B cell (primary cell): ENCODE results near the gene TAF6. TPM values are rescaled to one million over a fixed set of nuclear protein-coding genes. Genes with fewer than 3 reads are reported as not detected.
A peak's percentile ranks its signal among the peaks of the same experiment; 100 is the strongest.

Source experiments
- ATAC-seq: fragments of 200-7000 bp; cut with Tn5 transposase; one replicate; pipeline ENCODE4 v1.10.0; 2021; ENCODE audit warnings: low read depth, mild to moderate bottlenecking, moderate number of reproducible peaks, moderate library complexity
- CTCF ChIA-PET: fragments of 350-600 bp; sonication (Branson Sonifier 250); formaldehyde crosslinking; loops from one replicate; lab custom pipeline; 2021; ENCODE audit warnings: antibody characterized with exemption, inconsistent platforms; lab: Charles Lee
- POLR2A ChIA-PET: fragments of 350-600 bp; sonication (Branson Sonifier 250); formaldehyde crosslinking; loops from one replicate; lab custom pipeline; 2021; ENCODE audit warnings: antibody characterized with exemption; lab: Charles Lee
- DNase-seq: peaks from one replicate; pipeline ENCODE4 v3.0.0; 2013
- H2AFZ ChIP-seq: 2 replicates; pipeline ENCODE4 v1.6.1; 2012; ENCODE audit warnings: mild to moderate bottlenecking, low read depth, low read length; ENCODE audit not compliant: insufficient read depth, poor library complexity, severe bottlenecking
- H3K27ac ChIP-seq, 2 donors: 1 replicate in 1 of 2; 2 replicates in 1 of 2; pipeline ENCODE4 v1.5.1; 2012 to 2013; ENCODE audit warnings: low read length in 2 of 2, mild to moderate bottlenecking in 2 of 2, moderate library complexity in 1 of 2
- H3K27me3 ChIP-seq, 4 experiments: fragments of 200-600 bp in 1 of 4; sonication (generic) in 1 of 4; replicated peaks in 1 of 4; 1 replicate in 2 of 4; 2 replicates in 2 of 4; pipeline versions ENCODE4 v1.6.1 to v1.7.0; 2013 to 2016; ENCODE audit warnings: low read length in 3 of 4, mild to moderate bottlenecking in 2 of 4, mixed read lengths in 1 of 4, moderate library complexity in 1 of 4; ENCODE audit not compliant: insufficient read depth in 4 of 4, control insufficient read depth in 3 of 4; ENCODE audit errors: control extremely low read depth in 1 of 4
- H3K36me3 ChIP-seq, 2 experiments: replicated peaks in 1 of 2; 1 replicate in 1 of 2; 2 replicates in 1 of 2; pipeline versions ENCODE4 v1.6.1 to v1.7.1; 2013; ENCODE audit warnings: low read length in 1 of 2; ENCODE audit not compliant: insufficient read depth in 2 of 2, control insufficient read depth in 1 of 2; ENCODE audit errors: control extremely low read depth in 1 of 2, extremely low read depth in 1 of 2
- H3K4me1 ChIP-seq, 2 donors: fragments of 200-600 bp in 1 of 2; sonication (generic) in 1 of 2; 1 replicate in 1 of 2; 2 replicates in 1 of 2; pipeline versions ENCODE4 v1.5.1 to v1.6.1; 2013 to 2017; ENCODE audit warnings: low read length in 2 of 2; ENCODE audit not compliant: control insufficient read depth in 2 of 2, insufficient read depth in 2 of 2
- H3K4me2 ChIP-seq: replicated peaks from 2 replicates; pipeline ENCODE3; 2012; ENCODE audit warnings: mild to moderate bottlenecking, low read depth, low read length; ENCODE audit not compliant: poor library complexity, severe bottlenecking
- H3K4me3 ChIP-seq, 5 experiments: fragments of 200-600 bp in 1 of 5; sonication (generic) in 1 of 5; 1 replicate in 3 of 5; 2 replicates in 2 of 5; pipeline versions ENCODE4 v1.5.1 to v1.7.0; 2011 to 2016; ENCODE audit warnings: low read length in 4 of 5, mild to moderate bottlenecking in 4 of 5, low read depth in 2 of 5, control low read depth in 1 of 5, moderate library complexity in 1 of 5; ENCODE audit not compliant: insufficient read depth in 1 of 5; ENCODE audit errors: control extremely low read depth in 1 of 5, extremely low read depth in 1 of 5
- H3K79me2 ChIP-seq: fragments of 200-600 bp; sonication (generic); one replicate; pipeline ENCODE4 v1.6.0; 2016; ENCODE audit warnings: low read length; ENCODE audit not compliant: control insufficient read depth, insufficient read depth
- H3K9ac ChIP-seq: fragments of 200-600 bp; sonication (generic); 2 replicates; pipeline ENCODE4 v1.6.1; 2017; ENCODE audit warnings: mild to moderate bottlenecking, low read length, moderate library complexity
- H3K9me3 ChIP-seq, 3 donors: one replicate each; pipeline versions ENCODE4 v1.6.1 to v1.7.1; 2013; ENCODE audit warnings: low read length in 2 of 3; ENCODE audit not compliant: control insufficient read depth in 2 of 3, insufficient read depth in 1 of 3; ENCODE audit errors: control extremely low read depth in 1 of 3
- H4K20me1 ChIP-seq: 2 replicates; pipeline ENCODE4 v1.6.0; 2012; ENCODE audit warnings: mild to moderate bottlenecking, low read length; ENCODE audit not compliant: insufficient read depth, control insufficient read depth, poor library complexity, severe bottlenecking
- H3K27ac Mint-ChIP-seq: one replicate; pipeline ENCODE4 v1.8.0; 2021; ENCODE audit warnings: mixed read lengths
- H3K27me3 Mint-ChIP-seq: one replicate; pipeline ENCODE4 v1.8.0; 2021; ENCODE audit warnings: mixed read lengths
- H3K4me1 Mint-ChIP-seq: one replicate; pipeline ENCODE4 v1.8.0; 2021; ENCODE audit warnings: mixed read lengths
- H3K4me3 Mint-ChIP-seq: one replicate; pipeline ENCODE4 v1.8.0; 2021; ENCODE audit warnings: mixed read lengths
- H3K9me3 Mint-ChIP-seq: one replicate; pipeline ENCODE4 v1.8.0; 2022; ENCODE audit warnings: mixed read lengths; ENCODE audit not compliant: insufficient read depth
- EZH2 ChIP-seq: IDR thresholded peaks from 2 replicates; pipeline ENCODE4 v1.6.1; 2012; ENCODE audit warnings: borderline replicate concordance, low read depth, mild to moderate bottlenecking, moderate library complexity, low read length; ENCODE audit not compliant: insufficient read depth, poor library complexity, severe bottlenecking
- WGBS: methylation state at CpG from one replicate; pipeline ENCODE4 v1.1.5; 2013; ENCODE audit warnings: missing lambda C conversion rate; ENCODE audit not compliant: insufficient coverage; 5-methylcytosine and 5-hydroxymethylcytosine counted together
- intact Hi-C: fragments of 100-400 bp; cut with micrococcal nuclease; formaldehyde crosslinking; loops from one replicate; pipeline ENCODE4 v1.10.0; 2022
- polyA plus RNA-seq: library from polyadenylated mRNA; depleted of rRNA; stranded (reverse); fragments of >200 nt; gene quantifications from 2 replicates; pipeline ENCODE4 v1.2.3, GENCODE V29; 2012
- total RNA-seq, 2 donors: library from RNA; stranded (reverse); fragments of 120-200 nt in 1 of 2; gene quantifications; 1 replicate in 1 of 2; 2 replicates in 1 of 2; pipeline versions ENCODE4 v1.2.3 to v1.2.4, GENCODE V29; 2013 to 2022
- TF ChIP-seq, protein P1 (sequence below): fragments of 200-600 bp; IDR thresholded peaks from one replicate; pipeline ENCODE4 v1.8.0; 2022; ENCODE audit warnings: antibody characterized with exemption, mild to moderate bottlenecking

Gene TAF6
- total and polyA plus RNA-seq, 2 donors (not counting 1 experiment from before 2014, with no cell fraction given), result 48.3 to 65.8 TPM

GRCh38 chr7:100089458-100090196 lies 29.5 kb downstream of the TAF6 start:
- peak overlapping the region; percentile 84 for H3K4me2 ChIP-seq
- peaks cover 19% of the 10 kb centered on the region for H3K4me1 Mint-ChIP-seq
- H3K4me3 ChIP-seq, result peak overlapping the region; percentile 68 to 91 (median 74)
- H3K27ac Mint-ChIP-seq, result peak overlapping the region; percentile 96
- intact Hi-C loops, result loop anchor here (1.0 to 10.0 kb wide), 4 partner anchors 8 to 585 kb away; partner anchors contain the start of genes GNB2, MOSPD3, ZKSCAN5 and ZNF3
- H3K27me3 Mint-ChIP-seq, result no peaks in the 10 kb centered on the region
- no peak for DNase-seq
- peak overlapping the region; percentile 62 to 77 for H3K27ac ChIP-seq
- TF ChIP-seq EZH2, result no peak
- TF ChIP-seq, protein P1, sequence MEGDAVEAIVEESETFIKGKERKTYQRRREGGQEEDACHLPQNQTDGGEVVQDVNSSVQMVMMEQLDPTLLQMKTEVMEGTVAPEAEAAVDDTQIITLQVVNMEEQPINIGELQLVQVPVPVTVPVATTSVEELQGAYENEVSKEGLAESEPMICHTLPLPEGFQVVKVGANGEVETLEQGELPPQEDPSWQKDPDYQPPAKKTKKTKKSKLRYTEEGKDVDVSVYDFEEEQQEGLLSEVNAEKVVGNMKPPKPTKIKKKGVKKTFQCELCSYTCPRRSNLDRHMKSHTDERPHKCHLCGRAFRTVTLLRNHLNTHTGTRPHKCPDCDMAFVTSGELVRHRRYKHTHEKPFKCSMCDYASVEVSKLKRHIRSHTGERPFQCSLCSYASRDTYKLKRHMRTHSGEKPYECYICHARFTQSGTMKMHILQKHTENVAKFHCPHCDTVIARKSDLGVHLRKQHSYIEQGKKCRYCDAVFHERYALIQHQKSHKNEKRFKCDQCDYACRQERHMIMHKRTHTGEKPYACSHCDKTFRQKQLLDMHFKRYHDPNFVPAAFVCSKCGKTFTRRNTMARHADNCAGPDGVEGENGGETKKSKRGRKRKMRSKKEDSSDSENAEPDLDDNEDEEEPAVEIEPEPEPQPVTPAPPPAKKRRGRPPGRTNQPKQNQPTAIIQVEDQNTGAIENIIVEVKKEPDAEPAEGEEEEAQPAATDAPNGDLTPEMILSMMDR, result no peak
- H3K4me3 Mint-ChIP-seq, result peak overlapping the region; percentile 93
- ChIA-PET POLR2A (interaction anchor here (0.6 to 1.6 kb wide), 4 partner anchors 11 to 118 kb away, joined by 3 to 10 read pairs (median 3); partner anchors contain the start of genes AP4M1 and MCM7), CTCF (interaction anchor here (0.9 to 1.2 kb wide), 2 partner anchors 11 to 49 kb away, joined by 3 read pairs; no protein-coding TSS in a partner anchor)
- H3K9me3 ChIP-seq, result no peaks in the 10 kb centered on the region
- ATAC-seq, result no peak
- H3K79me2 ChIP-seq, result peaks cover 14% of the 10 kb centered on the region
- WGBS, result 61% methylated on average over 1 of the region's 7 CpGs
- peaks cover 0 to 42% of the 10 kb centered on the region in 2 experiments for H3K36me3 ChIP-seq
- peak overlapping the region; percentile 79 for H3K9ac ChIP-seq
- no peaks in the 10 kb centered on the region for H3K9me3 Mint-ChIP-seq
- peaks cover 14 to 18% of the 10 kb centered on the region in 2 donors for H3K4me1 ChIP-seq
- H2AFZ ChIP-seq, result peak overlapping the region; percentile 92
- H3K27me3 ChIP-seq, result no peaks in the 10 kb centered on the region
- H4K20me1 ChIP-seq, result peaks cover 20% of the 10 kb centered on the region
